Stomach (tissue), 9 donors: Measurements from ENCODE around the gene SGPP1. TPM values are rescaled to one million over a fixed set of nuclear protein-coding genes. Genes with fewer than 3 reads are reported as not detected.

ENCODE experiments used
- DNase-seq, 2 donors: peaks; one replicate each; pipeline versions ENCODE4 v3.0.0 to v3.0.0-alpha.2; 2013 to 2019
- H3K27ac ChIP-seq, 5 donors: fragments of 200-600 bp in 4 of 5; sonication (generic) in 4 of 5; one replicate each; pipeline ENCODE4 v1.5.1; 2013 to 2019; ENCODE audit warnings: mild to moderate bottlenecking in 1 of 5, moderate library complexity in 1 of 5
- H3K27me3 ChIP-seq, 3 donors: fragments of 200-600 bp; sonication (generic); one replicate each; pipeline ENCODE4 v1.5.1; 2017 to 2019; ENCODE audit warnings: mixed run types in 1 of 3
- H3K36me3 ChIP-seq, 4 donors: fragments of 200-600 bp; sonication (generic); 1 replicate in 3 of 4; 2 replicates in 1 of 4; pipeline ENCODE4 v1.5.1; 2016 to 2019
- H3K4me1 ChIP-seq, 4 donors: fragments of 200-600 bp; sonication (generic); one replicate each; pipeline ENCODE4 v1.5.1; 2016 to 2019
- H3K4me3 ChIP-seq, 4 donors: fragments of 200-600 bp; sonication (generic) in 3 of 4; one replicate each; pipeline ENCODE4 v1.5.1; 2016 to 2019; ENCODE audit warnings: mild to moderate bottlenecking in 1 of 4
- H3K9me3 ChIP-seq, 4 donors: fragments of 200-600 bp; sonication (generic); one replicate each; pipeline ENCODE4 v1.5.1; 2016 to 2019
- CTCF ChIP-seq, 7 experiments: fragments of 450-650 bp in 4 of 7; fragments of 200-600 bp in 3 of 7; sonication (generic) in 3 of 7; IDR thresholded peaks; one replicate each; pipeline ENCODE4 v1.5.1; 2016 to 2019; ENCODE audit warnings: antibody characterized with exemption in 7 of 7, control low read depth in 2 of 7, mild to moderate bottlenecking in 1 of 7
- EP300 ChIP-seq: sonication (generic); formaldehyde crosslinking; IDR thresholded peaks from one replicate; pipeline ENCODE4 v1.6.1; 2017; ENCODE audit warnings: antibody characterized with exemption
- POLR2A ChIP-seq, 4 donors: fragments of 450-650 bp; IDR thresholded peaks; one replicate each; pipeline ENCODE4 v1.6.1; 2016; ENCODE audit warnings: antibody characterized with exemption in 4 of 4, control low read depth in 2 of 4, mild to moderate bottlenecking in 1 of 4, moderate library complexity in 1 of 4
- POLR2AphosphoS5 ChIP-seq, 3 donors: sonication (generic); formaldehyde crosslinking; IDR thresholded peaks; one replicate each; pipeline ENCODE4 v1.6.1; 2016; ENCODE audit warnings: antibody characterized with exemption in 3 of 3
- WGBS, 5 donors: extraction: QIAGEN DNeasy Blood & Tissue Kit in 3 of 5; methylation state at CpG; one replicate each; pipeline versions ENCODE4 v1.1.5 to v1.1.7; 2013 to 2018; 5-methylcytosine and 5-hydroxymethylcytosine counted together
- intact Hi-C: fragments of 100-400 bp; cut with DNase I; formaldehyde crosslinking; loops from one replicate; pipeline ENCODE4 v1.15.1; 2023; ENCODE audit warnings: low total_unique reads
- polyA plus RNA-seq, 3 donors: library from polyadenylated mRNA; stranded (reverse); fragments of 200-250 nt; gene quantifications; one replicate each; pipeline ENCODE4 v1.2.3, GENCODE V29; 2013
- total RNA-seq, 5 donors: library from RNA; depleted of rRNA; stranded (reverse); fragments of >200 nt; gene quantifications; one replicate each; pipeline versions ENCODE4 v1.1.0 to v1.2.3, GENCODE V29; 2014 to 2016
- donor health status: healthy with polysubstance abuse.
- donor health status: Bipolar disorder and iron deficiency.
- donor health status: healthy.

SGPP1 gene
- total and polyA plus RNA-seq, 8 donors: 2.7 to 37.7 (median 16.6) TPM

DNA sequence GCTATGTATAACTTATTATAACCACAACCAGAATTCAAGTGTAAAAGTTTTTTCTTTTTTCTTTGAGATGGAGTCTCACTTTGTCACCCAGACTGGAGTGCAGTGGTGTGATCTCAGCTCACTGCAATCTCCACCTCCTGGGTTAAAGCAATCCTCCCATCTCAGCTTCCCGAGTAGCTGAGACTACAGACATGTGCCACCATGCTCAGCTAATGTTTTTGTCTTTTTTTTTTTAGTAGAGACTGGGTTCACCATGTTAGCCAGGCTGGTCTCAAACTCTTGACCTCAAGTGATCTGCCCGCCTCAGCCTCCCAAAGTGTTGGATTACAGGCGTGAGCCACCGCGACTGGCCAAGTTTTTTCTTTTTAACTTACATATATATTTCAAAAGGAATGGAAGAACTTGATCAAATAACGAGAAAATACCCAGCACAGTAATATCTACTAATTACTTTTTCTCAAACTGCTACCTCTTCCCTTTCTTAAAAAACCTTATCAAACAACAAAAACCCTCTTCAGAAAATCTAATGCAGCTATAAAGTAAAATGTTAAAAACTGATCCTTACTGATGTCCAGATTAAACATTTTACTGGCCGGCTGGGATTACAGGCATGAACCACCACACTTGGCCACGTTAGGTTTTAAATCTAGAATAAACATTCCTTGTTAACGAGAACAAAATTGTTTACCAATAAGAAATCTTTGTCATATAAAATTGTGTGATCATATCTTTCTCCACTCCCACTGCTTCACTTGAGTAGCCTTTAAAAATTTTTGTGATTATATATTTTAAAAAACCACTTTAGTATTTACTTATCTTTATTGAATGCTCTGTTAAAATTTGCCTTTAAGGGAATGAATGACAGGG is 44.9 kb downstream of the SGPP1 start:
- H3K4me3 ChIP-seq: no peak overlapping the region
- WGBS, 5 donors: 83 to 89% (median 85%) methylated on average over 9 of the region's 9 CpGs
- no peaks in the 10 kb centered on the region for H3K27me3 ChIP-seq
- TF ChIP-seq POLR2AphosphoS5 (IDR thresholded peaks at IDR 0.05): no peak
- no peak for TF ChIP-seq EP300
- TF ChIP-seq POLR2A (IDR thresholded peaks at IDR 0.05): no peak
- TF ChIP-seq CTCF (IDR thresholded peaks at IDR 0.05): no peak
- no peaks in the 10 kb centered on the region for H3K4me1 ChIP-seq
- H3K27ac ChIP-seq: no peak overlapping the region
- intact Hi-C loops: no loop called here
- no peak for DNase-seq
- H3K36me3 ChIP-seq: peaks cover 0 to 14% (median 10%) of the 10 kb centered on the region in 4 donors
- no peaks in the 10 kb centered on the region for H3K9me3 ChIP-seq

GRCh38 chr14:63678536-63678935 is 49.3 kb downstream of the SGPP1 start:
- WGBS, 5 donors: 95 to 100% (median 100%) methylated on average over 1 of the region's 1 CpG
- intact Hi-C loops: no loop called here
- Histone ChIP-seq H3K36me3 (peaks cover 0 to 27% (median 11%) of the 10 kb centered on the region in 4 donors), H3K4me1 (no peaks in the 10 kb centered on the region), H3K9me3 (no peaks in the 10 kb centered on the region), H3K27me3 (no peaks in the 10 kb centered on the region), H3K27ac (no peak overlapping the region), H3K4me3 (no peak overlapping the region)
- no peak for DNase-seq
- TF ChIP-seq POLR2A (IDR thresholded peaks at IDR 0.05) (no peak), CTCF (IDR thresholded peaks at IDR 0.05) (no peak), EP300 (no peak), POLR2AphosphoS5 (IDR thresholded peaks at IDR 0.05) (no peak)

DNA sequence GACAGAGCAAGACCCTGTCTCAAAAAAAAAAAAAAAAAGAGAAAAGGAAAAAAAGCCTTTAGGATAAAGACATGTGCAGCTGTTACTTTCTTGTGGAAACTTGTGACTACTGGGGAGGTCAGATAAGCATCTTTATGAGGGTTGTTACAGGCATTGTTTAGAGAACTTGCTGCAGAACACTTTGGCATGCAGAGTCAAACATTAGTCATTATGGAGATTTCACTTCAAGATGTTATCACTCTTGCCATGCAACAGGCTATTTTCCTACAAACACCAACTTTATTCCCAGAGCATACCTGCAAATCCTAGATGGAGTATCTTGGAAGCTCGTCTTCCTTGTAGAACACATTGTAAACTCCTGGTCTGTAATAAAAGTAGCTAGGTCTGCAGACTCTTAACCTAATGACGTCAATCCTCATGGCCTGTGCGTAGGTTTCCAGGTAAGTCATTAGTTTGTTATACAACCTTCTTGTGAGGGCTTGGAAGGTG is 49.9 kb downstream of the SGPP1 start:
- no peak overlapping the region for H3K4me3 ChIP-seq
- no peaks in the 10 kb centered on the region for H3K9me3 ChIP-seq
- no peak for TF ChIP-seq EP300
- no peak for TF ChIP-seq CTCF (IDR thresholded peaks at IDR 0.05)
- TF ChIP-seq POLR2A (IDR thresholded peaks at IDR 0.05): no peak
- no peak for TF ChIP-seq POLR2AphosphoS5 (IDR thresholded peaks at IDR 0.05)
- DNase-seq: no peak
- no peaks in the 10 kb centered on the region for H3K27me3 ChIP-seq
- 83 to 90% (median 85%) methylated on average over 3 of the region's 3 CpGs for WGBS, 5 donors
- no peak overlapping the region for H3K27ac ChIP-seq
- peaks cover 0 to 27% (median 11%) of the 10 kb centered on the region in 4 donors for H3K36me3 ChIP-seq
- intact Hi-C loops: no loop called here
- H3K4me1 ChIP-seq: no peaks in the 10 kb centered on the region

- H3K9me3 ChIP-seq: no peaks in the 10 kb centered on the region
- DNase-seq: no peak
- peaks cover 0 to 23% (median 11%) of the 10 kb centered on the region in 4 donors for H3K36me3 ChIP-seq
- H3K27me3 ChIP-seq: no peaks in the 10 kb centered on the region
- TF ChIP-seq POLR2A (IDR thresholded peaks at IDR 0.05) (no peak), EP300 (no peak), POLR2AphosphoS5 (IDR thresholded peaks at IDR 0.05) (no peak), CTCF (IDR thresholded peaks at IDR 0.05) (no peak)
- intact Hi-C loops: no loop called here
- peaks cover 0 to 11% (median 0%) of the 10 kb centered on the region in 4 donors for H3K4me1 ChIP-seq
- H3K4me3 ChIP-seq: no peak overlapping the region
- 66 to 87% (median 85%) methylated on average over 3 of the region's 3 CpGs for WGBS, 5 donors
- no peak overlapping the region for H3K27ac ChIP-seq
Observed at GRCh38 chr14:63676615-63677014, 51.2 kb downstream of the SGPP1 start.
